ENCODE results near the gene QSOX2.

The QSOX2 gene

DNA sequence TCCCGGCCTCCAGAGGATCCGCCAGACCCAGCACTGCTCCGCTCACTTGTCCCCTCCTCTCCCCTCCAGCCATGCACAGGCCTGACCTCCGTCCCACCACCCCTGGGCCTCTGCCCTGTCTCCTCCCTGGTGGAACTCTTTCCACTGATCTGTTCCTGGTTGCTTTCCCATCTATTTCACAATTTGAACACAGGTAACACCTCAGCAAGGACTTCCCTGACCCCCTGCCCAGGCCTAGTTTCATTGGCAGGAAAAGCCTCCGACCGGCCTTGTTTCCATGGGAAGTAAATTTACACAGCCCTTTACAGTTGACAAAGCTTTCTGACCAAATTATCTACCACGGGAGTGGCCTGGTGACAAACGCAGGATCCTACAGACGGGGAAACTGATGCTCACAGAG, 14.8 kb downstream of the QSOX2 start:
- TF ChIP-seq, protein P1, sequence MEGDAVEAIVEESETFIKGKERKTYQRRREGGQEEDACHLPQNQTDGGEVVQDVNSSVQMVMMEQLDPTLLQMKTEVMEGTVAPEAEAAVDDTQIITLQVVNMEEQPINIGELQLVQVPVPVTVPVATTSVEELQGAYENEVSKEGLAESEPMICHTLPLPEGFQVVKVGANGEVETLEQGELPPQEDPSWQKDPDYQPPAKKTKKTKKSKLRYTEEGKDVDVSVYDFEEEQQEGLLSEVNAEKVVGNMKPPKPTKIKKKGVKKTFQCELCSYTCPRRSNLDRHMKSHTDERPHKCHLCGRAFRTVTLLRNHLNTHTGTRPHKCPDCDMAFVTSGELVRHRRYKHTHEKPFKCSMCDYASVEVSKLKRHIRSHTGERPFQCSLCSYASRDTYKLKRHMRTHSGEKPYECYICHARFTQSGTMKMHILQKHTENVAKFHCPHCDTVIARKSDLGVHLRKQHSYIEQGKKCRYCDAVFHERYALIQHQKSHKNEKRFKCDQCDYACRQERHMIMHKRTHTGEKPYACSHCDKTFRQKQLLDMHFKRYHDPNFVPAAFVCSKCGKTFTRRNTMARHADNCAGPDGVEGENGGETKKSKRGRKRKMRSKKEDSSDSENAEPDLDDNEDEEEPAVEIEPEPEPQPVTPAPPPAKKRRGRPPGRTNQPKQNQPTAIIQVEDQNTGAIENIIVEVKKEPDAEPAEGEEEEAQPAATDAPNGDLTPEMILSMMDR (conservative IDR thresholded peaks at IDR 0.05; ENCODE audit: low read length): no peak
- DNase-seq (ENCODE audit: low read depth): no peak
- H3K4me3 ChIP-seq (ENCODE audit: low read length): no peak overlapping the region

DNA sequence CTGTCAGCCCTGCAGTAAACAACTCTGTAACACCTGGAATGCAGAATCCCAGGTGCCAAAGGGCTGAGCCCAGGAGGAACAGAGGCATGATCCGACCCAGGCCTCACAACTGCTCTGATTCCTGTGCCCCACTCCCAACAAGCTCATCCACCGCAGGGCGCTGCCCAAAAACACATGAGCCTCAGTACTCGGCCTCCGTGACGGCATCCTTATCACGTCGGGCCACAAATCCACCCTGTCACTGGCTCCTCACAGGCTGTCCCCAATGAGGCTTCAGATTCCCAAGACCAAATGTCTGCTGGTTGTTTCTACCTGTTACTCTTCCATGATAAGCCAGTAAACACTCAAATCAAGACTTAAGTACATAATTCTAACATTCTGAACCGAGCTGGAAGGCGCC, 15.2 kb downstream of the QSOX2 start:
- H3K4me3 ChIP-seq (ENCODE audit: low read length): no peak overlapping the region
- TF ChIP-seq, protein P1 (conservative IDR thresholded peaks at IDR 0.05; ENCODE audit: low read length): no peak
- DNase-seq (ENCODE audit: low read depth): no peak

DNA sequence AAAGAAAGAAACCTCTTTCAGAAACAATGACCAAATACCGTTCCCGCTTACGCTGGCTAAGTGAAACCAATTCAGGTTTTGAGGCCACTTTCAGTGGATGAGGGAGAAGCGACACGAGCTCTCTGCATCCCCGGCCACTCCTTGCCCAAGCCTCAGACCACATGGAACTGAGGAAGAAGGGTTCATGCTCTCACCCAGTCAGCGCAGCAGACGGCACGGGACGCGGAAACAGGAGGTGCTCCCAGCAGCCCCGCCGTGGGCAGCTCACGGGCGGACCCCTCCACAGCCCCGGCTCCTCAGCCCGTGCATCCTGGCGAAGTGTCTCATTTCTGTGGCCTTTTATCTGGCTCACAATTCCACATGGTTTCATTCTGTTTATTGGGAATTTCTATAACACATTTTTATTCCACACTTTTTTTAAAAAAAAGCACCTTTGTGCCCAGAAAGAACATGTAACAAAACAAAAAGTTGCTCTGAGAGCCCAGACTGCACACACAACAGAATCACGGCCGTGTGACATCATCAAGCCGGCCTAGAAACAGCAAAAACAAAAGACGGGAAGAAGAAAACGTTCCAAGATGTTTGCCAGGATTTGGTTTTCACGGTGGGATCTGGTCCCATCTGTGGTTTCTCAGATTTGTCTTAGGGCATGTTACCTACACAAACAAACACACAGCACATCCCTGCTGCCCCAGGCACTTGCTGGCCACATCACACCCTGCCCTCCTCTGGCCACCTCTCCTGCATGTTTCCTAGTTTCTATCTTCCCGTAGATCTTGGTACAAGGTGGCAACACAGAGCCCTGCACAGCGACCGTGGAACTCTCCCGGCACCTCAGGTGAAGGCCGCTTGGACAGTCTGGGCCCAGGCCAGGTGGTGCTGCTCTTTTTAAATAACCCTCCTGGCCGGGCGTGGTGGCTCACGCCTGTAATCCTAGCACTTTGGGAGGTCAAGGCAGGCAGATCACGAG, 16.2 kb downstream of the QSOX2 start:
- H3K4me3 ChIP-seq (ENCODE audit: low read length): no peak overlapping the region
- TF ChIP-seq, protein P1 (conservative IDR thresholded peaks at IDR 0.05; ENCODE audit: low read length): no peak
- no peak for DNase-seq (ENCODE audit: low read depth)

DNA sequence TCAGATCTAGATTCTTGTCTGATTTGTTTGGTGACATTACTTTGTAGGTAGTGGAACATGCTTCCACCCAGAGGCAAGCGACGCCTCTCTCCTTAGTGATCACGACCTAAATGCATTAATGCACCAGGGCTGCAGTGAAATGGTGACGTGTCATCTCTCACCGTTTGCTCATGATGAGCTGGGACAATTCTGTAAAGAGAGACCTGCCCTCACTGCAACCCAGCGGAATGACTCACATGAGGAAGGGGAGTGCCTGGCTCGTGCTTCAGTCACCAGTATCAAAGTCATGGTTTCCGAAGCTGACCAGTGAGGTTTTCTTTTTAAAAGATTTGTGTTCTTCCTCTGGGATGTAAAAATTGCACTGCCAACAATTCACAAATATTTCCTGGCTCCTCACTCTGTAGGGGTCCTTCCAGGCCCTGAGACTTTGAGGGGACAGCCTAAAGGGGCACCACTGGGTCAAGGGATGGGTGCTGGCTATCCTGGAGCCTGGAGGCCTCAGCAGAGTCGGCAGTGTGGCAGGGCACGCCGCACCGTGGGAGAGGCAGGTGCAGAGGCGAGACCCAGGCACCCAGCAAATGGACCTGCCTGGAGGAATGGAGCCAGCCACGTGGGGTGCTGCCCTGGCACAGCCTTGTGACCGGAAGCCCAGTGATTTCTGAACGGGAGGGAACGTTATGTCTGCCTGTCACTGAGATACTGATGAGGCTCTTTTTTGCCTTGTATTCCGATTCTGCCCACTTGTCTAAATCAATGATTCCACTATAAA, 17.3 kb downstream of the QSOX2 start:
- peak; percentile 35 for DNase-seq (ENCODE audit: low read depth)
- TF ChIP-seq, protein P1 (conservative IDR thresholded peaks at IDR 0.05; ENCODE audit: low read length): no peak

DNA sequence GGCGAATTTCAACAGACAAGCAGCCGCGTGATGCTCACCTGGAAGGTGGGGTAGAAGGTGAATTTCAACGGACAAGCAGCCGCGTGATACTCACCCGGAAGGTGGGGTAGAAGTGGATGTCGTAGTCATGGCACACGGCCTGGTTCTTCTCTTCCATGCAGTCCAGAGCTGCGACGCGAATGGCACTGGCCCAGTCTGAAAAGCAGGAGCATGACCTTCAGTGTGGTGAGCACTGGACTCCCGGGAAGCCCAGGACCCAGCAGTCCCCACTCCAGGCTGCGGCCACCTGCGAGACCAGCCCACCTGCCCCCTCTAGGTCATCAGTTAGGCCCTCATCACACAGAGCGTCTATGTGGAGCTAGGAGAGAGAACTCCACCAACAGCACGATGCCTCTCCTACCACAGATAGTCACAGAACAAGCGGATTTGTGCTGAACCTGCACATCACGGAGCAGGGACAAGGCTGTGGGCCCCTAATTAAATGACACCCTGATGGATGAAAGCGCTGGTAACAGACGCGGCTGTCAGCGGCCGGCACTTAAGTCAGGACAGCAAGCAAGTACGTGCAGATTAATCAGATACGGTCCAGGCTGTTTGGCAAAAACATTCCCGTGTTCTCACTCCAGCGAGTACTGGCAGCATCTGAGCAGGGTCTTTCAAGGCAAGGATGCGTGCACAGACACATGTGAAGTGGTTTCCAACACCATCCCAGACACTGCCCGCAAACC, 18.8 kb downstream of the QSOX2 start:
- H3K4me3 ChIP-seq (ENCODE audit: low read length): no peak overlapping the region
- no peak for DNase-seq (ENCODE audit: low read depth)
- TF ChIP-seq, protein P1 (conservative IDR thresholded peaks at IDR 0.05; ENCODE audit: low read length): no peak

More for the DNA sequence above, 17.3 kb downstream of the QSOX2 start:
- H3K4me3 ChIP-seq (ENCODE audit: low read length): no peak overlapping the region

DNA sequence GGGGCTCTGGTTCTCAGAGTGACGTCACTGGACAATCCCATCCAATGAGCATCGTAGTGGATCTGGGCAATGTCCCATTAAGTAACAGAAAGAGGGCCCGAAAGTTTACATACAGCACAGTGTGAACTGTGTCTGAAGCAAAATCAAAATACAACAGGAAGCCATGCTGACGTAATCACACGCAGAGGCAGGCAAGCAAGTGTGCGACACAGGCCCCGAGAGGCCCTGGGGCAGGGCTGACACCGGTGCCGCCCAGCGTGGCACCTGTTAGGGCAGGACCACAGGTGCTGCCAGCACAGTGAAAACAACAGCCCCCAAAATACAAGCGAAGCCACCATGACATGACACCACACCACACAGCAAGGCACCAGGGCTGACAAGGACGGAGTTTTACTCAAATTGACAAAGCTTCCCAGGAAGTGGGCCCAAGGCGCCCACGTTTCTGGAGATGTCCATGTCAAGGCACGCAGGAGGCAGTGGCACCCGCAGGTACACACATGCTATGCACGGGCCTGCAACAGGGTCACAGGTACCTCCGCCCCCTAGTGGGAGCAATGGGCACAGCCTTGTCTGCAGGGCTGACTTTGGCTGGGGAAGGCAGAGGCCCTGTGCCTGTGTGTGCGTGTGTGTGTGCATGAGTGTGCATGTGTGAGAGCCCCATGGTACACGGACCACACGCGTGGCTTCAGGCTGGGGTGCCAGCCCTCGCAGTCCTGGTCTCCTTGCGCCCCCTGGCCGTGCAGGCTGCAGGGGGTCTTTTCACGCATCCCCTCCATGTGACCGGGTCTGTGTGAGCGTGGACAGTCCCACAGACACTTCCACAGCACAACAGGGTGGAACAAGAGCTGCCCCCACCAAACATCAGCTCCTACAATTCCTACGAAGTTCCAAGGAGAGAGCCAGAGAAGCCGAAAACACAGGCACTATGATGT, 19.6 kb downstream of the QSOX2 start:
- peak; percentile 38 for DNase-seq (ENCODE audit: low read depth)
- no peak overlapping the region for H3K4me3 ChIP-seq (ENCODE audit: low read length)
- TF ChIP-seq, protein P1 (conservative IDR thresholded peaks at IDR 0.05; ENCODE audit: low read length): peak; percentile 80
